DMS 273 treated with DMSO at 0.1 percent for 48 hours (cell line): Measurements from ENCODE around the gene RASSF10.
"Not testable (repeated sequence)": the region's sequence is repeated elsewhere in the genome, so short reads cannot be mapped to it uniquely, and the experiment has no call there.

Experiments
- DNase-seq: peaks from one replicate; lab custom pipeline; 2025; lab: John Stamatoyannopoulos, UW

RASSF10 gene

GRCh38 chr11:13026722-13027121 is 17.6 kb downstream of the RASSF10 start:
- DNase-seq: no peak

- no peak for DNase-seq
These were observed 19.2 kb downstream of the RASSF10 start for GRCh38 chr11:13028322-13028721.

- no peak for DNase-seq
These were observed 20.8 kb downstream of the RASSF10 start for GRCh38 chr11:13029872-13030271.

GRCh38 chr11:13030857-13031256 is 21.7 kb downstream of the RASSF10 start:
- no peak for DNase-seq

GRCh38 chr11:13031349-13031748 is 22.2 kb downstream of the RASSF10 start:
- DNase-seq: no peak

- DNase-seq: no peak
These were observed 24.8 kb downstream of the RASSF10 start for GRCh38 chr11:13033760-13034533.

- DNase-seq: no peak
These were observed 26.6 kb downstream of the RASSF10 start for GRCh38 chr11:13035711-13036110.

- no peak for DNase-seq
These were observed 27.1 kb downstream of the RASSF10 start for GRCh38 chr11:13036235-13036634.

GRCh38 chr11:13038366-13038765 is 29.2 kb downstream of the RASSF10 start:
- DNase-seq: no peak

- no peak for DNase-seq
These were observed 30.0 kb downstream of the RASSF10 start for GRCh38 chr11:13039126-13039525.

- no peak for DNase-seq
These were observed 31.9 kb downstream of the RASSF10 start for GRCh38 chr11:13040969-13041561.

- DNase-seq: no peak
These were observed 33.8 kb downstream of the RASSF10 start for GRCh38 chr11:13042873-13043342.

GRCh38 chr11:13043912-13044628 is 35.0 kb downstream of the RASSF10 start:
- no peak for DNase-seq

- DNase-seq: not testable (repeated sequence)
These were observed 36.0 kb downstream of the RASSF10 start for GRCh38 chr11:13045089-13045488.

GRCh38 chr11:13045734-13046133 is 36.6 kb downstream of the RASSF10 start:
- DNase-seq: no peak

GRCh38 chr11:13046637-13047570 is 37.8 kb downstream of the RASSF10 start:
- no peak for DNase-seq

GRCh38 chr11:13047884-13048283 is 38.8 kb downstream of the RASSF10 start:
- no peak for DNase-seq

- no peak for DNase-seq
These were observed 42.1 kb downstream of the RASSF10 start for GRCh38 chr11:13051257-13051656.

GRCh38 chr11:13052130-13052571 is 43.0 kb downstream of the RASSF10 start:
- no peak for DNase-seq

- DNase-seq: no peak
These were observed 44.3 kb downstream of the RASSF10 start for GRCh38 chr11:13053255-13053917.

- no peak for DNase-seq
These were observed 45.2 kb downstream of the RASSF10 start for GRCh38 chr11:13054278-13054677.
